Nephron progenitor cell (in vitro differentiated cells): ENCODE data around the gene SERGEF.

ENCODE experiments used
- DNase-seq: peaks from one replicate; pipeline ENCODE4 v3.0.0; 2021
- H3K27ac Mint-ChIP-seq: 2 replicates; pipeline ENCODE4 v1.8.0; 2021; ENCODE audit warnings: mild to moderate bottlenecking, moderate library complexity, mixed read lengths
- H3K27me3 Mint-ChIP-seq: 2 replicates; pipeline ENCODE4 v1.8.0; 2021; ENCODE audit warnings: mild to moderate bottlenecking, low read depth, mixed read lengths; ENCODE audit not compliant: poor library complexity
- H3K36me3 Mint-ChIP-seq: 2 replicates; pipeline ENCODE4 v1.8.0; 2021; ENCODE audit warnings: low read depth, mixed read lengths
- H3K4me1 Mint-ChIP-seq: 2 replicates; pipeline ENCODE4 v1.8.0; 2021; ENCODE audit warnings: mixed read lengths
- H3K4me3 Mint-ChIP-seq: 2 replicates; pipeline ENCODE4 v1.8.0; 2021; ENCODE audit warnings: mild to moderate bottlenecking, moderate library complexity, mixed read lengths
- H3K9me3 Mint-ChIP-seq: 2 replicates; pipeline ENCODE4 v1.8.0; 2021; ENCODE audit warnings: mild to moderate bottlenecking, moderate library complexity, mixed read lengths
- CTCF ChIP-seq: fragments of 200-600 bp; sonication (generic); IDR thresholded peaks from 2 replicates; pipeline ENCODE4 v1.5.0; 2021; ENCODE audit warnings: antibody characterized with exemption

SERGEF gene

GRCh38 chr11:17918049-17918605 lies 94.7 kb downstream of the SERGEF start:
- H3K36me3 Mint-ChIP-seq, result no peaks in the 10 kb centered on the region
- no peak for DNase-seq
- no peak for TF ChIP-seq CTCF
- H3K9me3 Mint-ChIP-seq, result no peaks in the 10 kb centered on the region
- H3K4me1 Mint-ChIP-seq, result peaks cover 29% of the 10 kb centered on the region
- H3K4me3 Mint-ChIP-seq, result no peak overlapping the region
- H3K27me3 Mint-ChIP-seq, result peaks cover 2% of the 10 kb centered on the region
- no peak overlapping the region for H3K27ac Mint-ChIP-seq

- Mint-ChIP-seq H3K27me3 (peaks cover 3% of the 10 kb centered on the region), H3K4me1 (peaks cover 23% of the 10 kb centered on the region), H3K27ac (no peak overlapping the region), H3K4me3 (no peak overlapping the region), H3K36me3 (no peaks in the 10 kb centered on the region), H3K9me3 (no peaks in the 10 kb centered on the region)
- no peak for DNase-seq
- no peak for TF ChIP-seq CTCF
These were observed 95.3 kb downstream of the SERGEF start for GRCh38 chr11:17917556-17917955.

- H3K27ac Mint-ChIP-seq, result no peak overlapping the region
- H3K4me3 Mint-ChIP-seq, result no peak overlapping the region
- peaks cover 3% of the 10 kb centered on the region for H3K4me1 Mint-ChIP-seq
- peaks cover 3% of the 10 kb centered on the region for H3K27me3 Mint-ChIP-seq
- no peaks in the 10 kb centered on the region for H3K9me3 Mint-ChIP-seq
- no peaks in the 10 kb centered on the region for H3K36me3 Mint-ChIP-seq
- no peak for TF ChIP-seq CTCF
- no peak for DNase-seq
These were observed 97.2 kb downstream of the SERGEF start for GRCh38 chr11:17915500-17916143.

- Mint-ChIP-seq H3K27ac (no peak overlapping the region), H3K4me3 (no peak overlapping the region)
These were observed 97.9 kb downstream of the SERGEF start for GRCh38 chr11:17914957-17915356.

GRCh38 chr11:17907046-17907445 lies 105.8 kb downstream of the SERGEF start:
- Mint-ChIP-seq H3K4me1 (no peaks in the 10 kb centered on the region), H3K27ac (no peak overlapping the region), H3K36me3 (no peaks in the 10 kb centered on the region), H3K4me3 (no peak overlapping the region), H3K27me3 (no peaks in the 10 kb centered on the region), H3K9me3 (no peaks in the 10 kb centered on the region)
- no peak for TF ChIP-seq CTCF
- DNase-seq, result no peak

More at GRCh38 chr11:17914957-17915356, 97.9 kb downstream of the SERGEF start:
- H3K27me3 Mint-ChIP-seq, result peaks cover 3% of the 10 kb centered on the region
- no peak for DNase-seq
- no peak for TF ChIP-seq CTCF
- H3K4me1 Mint-ChIP-seq, result no peaks in the 10 kb centered on the region
- no peaks in the 10 kb centered on the region for H3K36me3 Mint-ChIP-seq
- H3K9me3 Mint-ChIP-seq, result no peaks in the 10 kb centered on the region

- DNase-seq, result peak; percentile 46
- H3K4me1 Mint-ChIP-seq, result no peaks in the 10 kb centered on the region
- no peaks in the 10 kb centered on the region for H3K27me3 Mint-ChIP-seq
- H3K36me3 Mint-ChIP-seq, result no peaks in the 10 kb centered on the region
- no peaks in the 10 kb centered on the region for H3K9me3 Mint-ChIP-seq
- H3K4me3 Mint-ChIP-seq, result no peak overlapping the region
- no peak overlapping the region for H3K27ac Mint-ChIP-seq
- TF ChIP-seq CTCF, result peak; percentile 37
These were observed 106.4 kb downstream of the SERGEF start for GRCh38 chr11:17906436-17906835.
